GM12864 (cell line): Measurements from ENCODE around the gene MAMDC4.

Experiments used
- DNase-seq: peaks from one replicate; pipeline ENCODE4 v3.0.0-alpha.2; 2011; ENCODE audit warnings: low read depth
- H3K4me3 ChIP-seq: 2 replicates; pipeline ENCODE4 v1.5.1; 2011; ENCODE audit warnings: mild to moderate bottlenecking, low read depth, low read length, control low read depth
- CTCF ChIP-seq: IDR thresholded peaks from 2 replicates; pipeline ENCODE4 v1.5.1; 2011; ENCODE audit warnings: low read depth, mild to moderate bottlenecking, moderate library complexity, low read length, control low read depth, inconsistent platforms; ENCODE audit errors: missing control alignments

Gene MAMDC4

DNA sequence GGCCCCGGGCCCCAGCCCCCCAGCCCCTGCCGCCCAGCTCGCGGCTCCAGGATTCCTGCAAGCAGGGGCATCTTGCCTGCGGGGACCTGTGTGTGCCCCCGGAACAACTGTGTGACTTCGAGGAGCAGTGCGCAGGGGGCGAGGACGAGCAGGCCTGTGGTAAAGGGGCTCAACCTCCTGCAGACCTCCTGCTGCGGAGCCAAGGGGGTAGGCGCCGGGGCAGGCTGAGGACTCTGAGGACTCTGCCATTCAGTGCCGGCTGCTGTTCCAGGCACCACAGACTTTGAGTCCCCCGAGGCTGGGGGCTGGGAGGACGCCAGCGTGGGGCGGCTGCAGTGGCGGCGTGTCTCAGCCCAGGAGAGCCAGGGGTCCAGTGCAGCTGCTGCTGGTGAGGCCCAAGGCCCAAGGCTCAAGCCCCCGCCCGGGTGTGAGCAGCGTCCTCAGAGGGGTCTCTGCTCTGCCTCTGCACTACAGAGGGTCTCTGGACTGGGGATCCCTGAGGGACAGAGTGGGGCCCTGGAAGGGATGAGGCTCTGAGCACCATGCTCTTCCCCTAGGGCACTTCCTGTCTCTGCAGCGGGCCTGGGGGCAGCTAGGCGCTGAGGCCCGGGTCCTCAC is 3.4 kb downstream of the MAMDC4 start:
- no peak for TF ChIP-seq CTCF
- no peak overlapping the region for H3K4me3 ChIP-seq
- no peak for DNase-seq

GRCh38 chr9:136856079-136856476 is 3.9 kb downstream of the MAMDC4 start:
- no peak for TF ChIP-seq CTCF
- no peak overlapping the region for H3K4me3 ChIP-seq
- no peak for DNase-seq

DNA sequence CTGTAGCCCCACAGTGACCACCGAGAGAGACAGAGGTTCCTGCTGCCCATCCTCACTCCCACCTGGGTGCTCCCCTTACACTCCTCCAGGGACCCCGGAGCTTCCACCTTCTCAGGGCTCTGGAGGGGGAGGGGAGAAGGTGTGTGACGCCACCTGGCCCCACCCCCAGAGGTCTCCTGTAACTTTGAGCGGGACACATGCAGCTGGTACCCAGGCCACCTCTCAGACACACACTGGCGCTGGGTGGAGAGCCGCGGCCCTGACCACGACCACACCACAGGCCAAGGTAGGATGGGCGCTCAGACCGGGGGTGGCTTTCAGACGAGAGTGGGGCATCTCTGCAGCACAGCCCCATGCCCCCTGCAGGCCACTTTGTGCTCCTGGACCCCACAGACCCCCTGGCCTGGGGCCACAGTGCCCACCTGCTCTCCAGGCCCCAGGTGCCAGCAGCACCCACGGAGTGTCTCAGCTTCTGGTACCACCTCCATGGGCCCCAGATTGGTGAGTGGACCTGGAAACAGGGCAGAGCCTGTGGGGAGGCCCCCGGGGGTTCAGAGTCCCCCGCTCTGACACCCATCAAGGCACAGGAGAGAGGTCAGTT is 4.5 kb downstream of the MAMDC4 start:
- no peak for DNase-seq
- TF ChIP-seq CTCF, result peak; percentile 22
- H3K4me3 ChIP-seq, result no peak overlapping the region

DNA sequence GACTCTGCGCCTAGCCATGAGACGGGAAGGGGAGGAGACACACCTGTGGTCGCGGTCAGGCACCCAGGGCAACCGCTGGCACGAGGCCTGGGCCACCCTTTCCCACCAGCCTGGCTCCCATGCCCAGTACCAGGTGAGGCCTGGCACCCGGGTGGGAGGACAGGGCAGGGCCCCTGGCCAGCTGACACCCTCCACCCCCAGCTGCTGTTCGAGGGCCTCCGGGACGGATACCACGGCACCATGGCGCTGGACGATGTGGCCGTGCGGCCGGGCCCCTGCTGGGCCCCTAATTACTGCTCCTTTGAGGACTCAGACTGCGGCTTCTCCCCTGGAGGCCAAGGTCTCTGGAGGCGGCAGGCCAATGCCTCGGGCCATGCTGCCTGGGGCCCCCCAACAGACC is 5.0 kb downstream of the MAMDC4 start:
- DNase-seq, result no peak
- TF ChIP-seq CTCF, result no peak
- H3K4me3 ChIP-seq, result no peak overlapping the region

DNA sequence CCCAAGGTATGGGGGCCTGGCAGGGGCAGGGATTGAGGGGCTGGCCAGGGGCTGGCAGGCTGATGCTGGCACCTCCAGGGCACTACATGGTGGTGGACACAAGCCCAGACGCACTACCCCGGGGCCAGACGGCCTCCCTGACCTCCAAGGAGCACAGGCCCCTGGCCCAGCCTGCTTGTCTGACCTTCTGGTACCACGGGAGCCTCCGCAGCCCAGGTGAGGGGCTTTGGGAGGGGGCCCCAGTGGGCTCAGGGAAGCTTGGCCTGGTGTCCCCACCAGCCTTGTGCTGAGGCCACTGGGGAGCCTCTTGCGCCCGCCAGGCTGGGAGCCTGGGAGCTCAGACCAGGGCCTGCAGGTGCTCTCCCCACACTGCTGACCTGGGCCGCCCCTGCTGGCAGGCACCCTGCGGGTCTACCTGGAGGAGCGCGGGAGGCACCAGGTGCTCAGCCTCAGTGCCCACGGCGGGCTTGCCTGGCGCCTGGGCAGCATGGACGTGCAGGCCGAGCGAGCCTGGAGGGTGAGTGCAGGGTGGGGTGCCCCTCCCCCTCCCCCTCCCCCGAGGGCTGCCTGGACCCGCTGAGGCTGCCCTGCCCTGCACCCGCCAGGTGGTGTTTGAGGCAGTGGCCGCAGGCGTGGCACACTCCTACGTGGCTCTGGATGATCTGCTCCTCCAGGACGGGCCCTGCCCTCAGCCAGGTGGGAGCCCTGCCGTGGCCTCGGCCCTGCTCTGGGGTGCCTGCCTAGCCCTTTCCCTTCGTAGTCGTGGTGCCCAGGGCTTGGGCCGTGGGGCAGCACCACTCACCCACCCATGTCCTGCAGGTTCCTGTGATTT is 5.7 kb downstream of the MAMDC4 start:
- H3K4me3 ChIP-seq, result no peak overlapping the region
- TF ChIP-seq CTCF, result no peak
- no peak for DNase-seq

DNA sequence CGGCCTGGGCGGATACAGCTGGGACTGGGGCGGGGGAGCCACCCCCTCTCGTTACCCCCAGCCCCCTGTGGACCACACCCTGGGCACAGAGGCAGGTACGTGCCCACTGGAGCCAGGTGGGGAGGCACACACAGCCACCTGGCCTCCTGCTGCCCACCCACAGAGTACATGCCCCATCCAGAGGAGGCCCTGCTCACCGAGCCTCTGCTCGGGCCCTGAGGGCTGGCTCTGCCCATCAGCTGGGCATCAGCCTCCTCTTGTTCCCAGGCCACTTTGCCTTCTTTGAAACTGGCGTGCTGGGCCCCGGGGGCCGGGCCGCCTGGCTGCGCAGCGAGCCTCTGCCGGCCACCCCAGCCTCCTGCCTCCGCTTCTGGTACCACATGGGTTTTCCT is 6.3 kb downstream of the MAMDC4 start:
- no peak for DNase-seq
- no peak overlapping the region for H3K4me3 ChIP-seq
- no peak for TF ChIP-seq CTCF
